Suppressor macrophage treated with lipopolysaccharide for 1 hour (primary cell): ENCODE measurements around the gene TENT4A.
"Not testable (repeated sequence)": the region's sequence is repeated elsewhere in the genome, so short reads cannot be mapped to it uniquely, and the experiment has no call there.

Experiments used
- DNase-seq, 3 donors: peaks; one replicate each; pipeline ENCODE4 v3.0.0-alpha.2; 2020 to 2022

Gene TENT4A

DNA sequence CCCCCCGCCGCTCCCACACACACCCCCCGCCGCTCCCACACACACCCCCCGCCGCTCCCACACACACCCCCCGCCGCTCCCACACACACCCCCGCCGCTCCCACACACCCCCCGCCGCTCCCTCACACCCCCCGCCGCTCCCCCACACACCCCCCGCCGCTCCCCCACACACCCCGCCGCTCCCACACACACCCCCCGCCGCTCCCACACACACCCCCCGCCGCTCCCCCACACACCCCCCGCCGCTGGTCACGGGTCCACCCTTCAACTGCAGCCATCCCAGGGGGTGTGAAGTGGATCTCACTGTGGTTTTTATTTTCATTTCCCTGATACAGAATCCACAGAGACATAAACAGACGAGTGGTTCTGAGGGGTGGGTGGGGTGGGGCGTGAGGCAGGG, 61.0 kb downstream of the TENT4A start:
- DNase-seq: not testable (repeated sequence)

DNA sequence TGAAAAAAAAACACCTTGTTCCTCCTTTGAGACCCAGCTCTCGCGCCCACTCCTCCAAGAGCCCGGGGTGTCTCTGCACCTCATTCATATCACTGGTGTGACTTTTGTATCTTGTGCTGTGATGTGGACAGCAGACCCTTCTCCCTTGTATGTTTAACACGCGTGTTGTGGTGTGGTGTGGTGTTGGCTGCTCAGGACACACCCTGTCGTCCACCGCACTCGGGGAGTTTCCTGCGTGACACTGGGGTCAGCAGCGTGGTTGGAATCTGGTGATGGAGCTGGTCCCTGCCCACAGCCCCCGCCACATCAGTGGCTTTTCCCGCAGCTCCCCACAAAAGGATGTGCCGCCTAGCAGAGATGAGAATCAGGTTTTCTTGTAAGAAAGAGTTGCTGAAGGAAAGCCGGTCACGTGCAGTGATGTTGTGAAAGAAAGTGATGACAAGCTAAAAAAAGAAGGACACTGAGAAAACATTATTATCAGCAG, 61.5 kb downstream of the TENT4A start:
- DNase-seq: peak; percentile 48 to 60 (median 51)

DNA sequence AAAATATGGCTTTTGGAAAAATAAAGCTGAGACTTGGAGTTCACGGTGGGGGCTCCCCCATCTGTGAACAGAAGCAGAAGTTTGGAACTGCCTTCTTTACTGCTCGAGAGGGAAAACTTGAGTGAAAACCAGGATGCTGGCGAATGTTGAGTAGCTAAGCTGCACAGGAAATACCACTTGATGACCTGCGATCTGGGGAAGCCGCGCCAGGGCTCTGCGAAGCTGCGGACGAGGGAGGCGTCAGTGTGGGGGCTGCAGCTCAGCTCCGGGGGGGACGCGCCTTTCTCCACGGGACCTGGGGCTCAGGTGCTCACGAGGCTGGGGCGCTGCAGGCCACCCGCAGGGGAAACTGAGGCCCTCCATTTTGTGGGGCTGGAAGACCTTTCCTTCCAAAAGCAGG, 62.3 kb downstream of the TENT4A start:
- peak; percentile 63 to 67 (median 66) for DNase-seq

DNA sequence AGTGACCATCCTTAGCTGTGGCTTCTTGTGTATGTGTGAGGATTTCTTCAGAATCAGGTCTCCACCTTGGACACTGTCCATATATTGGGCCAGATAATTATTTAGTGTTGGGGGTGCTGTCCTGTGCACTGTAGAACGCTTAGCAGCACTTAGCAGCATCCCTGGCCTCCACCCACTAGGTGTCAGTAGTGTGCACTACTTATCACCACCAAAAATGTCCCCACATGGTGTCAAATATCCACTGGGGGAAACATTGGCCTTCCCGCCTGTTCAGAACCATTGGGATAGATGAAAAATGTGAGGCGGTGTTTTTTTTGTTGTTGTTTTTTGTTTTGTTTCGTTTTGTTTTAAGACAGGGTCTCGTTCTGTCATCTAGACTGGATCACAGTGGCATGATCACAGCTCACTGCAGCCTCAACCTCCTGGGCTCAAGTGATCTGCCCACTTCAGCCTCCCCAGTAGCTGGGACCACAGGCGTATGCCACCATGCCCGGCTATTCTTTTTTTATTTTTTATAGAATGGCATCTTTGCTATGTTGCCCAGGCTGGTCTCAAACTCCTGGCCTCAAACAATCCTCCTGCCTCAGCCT, 67.7 kb downstream of the TENT4A start:
- peak; percentile 46 to 60 (median 47) for DNase-seq

- no peak for DNase-seq
Measured at GRCh38 chr5:6781716-6782115, 68.5 kb downstream of the TENT4A start.

GRCh38 chr5:6783787-6784186, 70.6 kb downstream of the TENT4A start:
- DNase-seq: peak in 1 of 3 donors; percentile 29

- DNase-seq: no peak
Measured at GRCh38 chr5:6784481-6784880, 71.2 kb downstream of the TENT4A start.

DNA sequence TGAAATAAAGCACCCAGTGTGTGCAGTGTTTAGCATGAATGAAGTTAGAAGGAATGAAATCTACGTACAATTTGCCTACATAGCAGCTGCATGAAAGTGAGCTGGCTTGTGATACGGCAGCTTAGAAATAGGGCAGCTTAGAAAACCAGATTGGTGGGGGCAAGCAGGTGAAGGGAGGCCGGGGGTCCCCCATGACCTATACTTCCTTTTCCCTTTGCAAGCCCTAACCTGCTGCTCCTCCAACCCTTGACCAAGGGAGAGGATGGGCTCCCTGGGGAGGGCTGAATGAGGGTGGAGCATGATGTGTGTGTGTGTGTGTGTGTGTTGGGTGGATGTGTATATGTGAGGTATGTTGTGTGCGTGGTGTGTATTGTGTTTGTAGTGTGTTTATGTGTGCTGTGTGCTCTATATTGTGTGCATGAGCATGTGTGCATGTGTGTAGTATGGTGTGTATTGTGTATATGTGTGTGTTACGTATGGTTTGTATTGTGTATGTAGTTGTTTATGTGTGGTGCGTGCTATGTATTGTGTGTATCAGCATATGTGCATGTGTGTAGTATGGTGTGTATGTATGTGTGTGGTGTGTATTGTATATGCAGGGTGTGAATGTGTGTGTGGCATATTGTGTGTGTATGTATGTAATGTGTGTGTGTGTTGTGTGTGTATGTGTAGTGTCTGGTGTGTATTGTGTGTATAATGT, 72.1 kb downstream of the TENT4A start:
- no peak for DNase-seq

DNA sequence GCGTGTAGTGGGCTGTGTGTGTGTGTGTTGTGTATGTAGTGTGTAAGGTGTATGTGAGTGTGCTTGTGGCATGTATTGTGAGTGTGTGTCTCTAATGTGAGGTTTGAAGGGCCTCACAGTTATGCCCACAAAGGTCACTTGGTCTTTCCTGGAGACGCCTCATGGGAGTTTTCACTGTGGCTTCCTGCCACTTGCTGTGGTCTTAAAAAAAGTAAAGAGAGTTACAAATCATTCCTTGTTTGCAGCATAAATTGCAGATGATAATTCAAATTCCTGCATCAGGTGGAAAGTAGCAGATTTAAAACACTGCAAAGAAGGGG, 72.6 kb downstream of the TENT4A start:
- no peak for DNase-seq

GRCh38 chr5:6786786-6787495, 73.7 kb downstream of the TENT4A start:
- peak; percentile 46 to 60 (median 57) for DNase-seq

DNA sequence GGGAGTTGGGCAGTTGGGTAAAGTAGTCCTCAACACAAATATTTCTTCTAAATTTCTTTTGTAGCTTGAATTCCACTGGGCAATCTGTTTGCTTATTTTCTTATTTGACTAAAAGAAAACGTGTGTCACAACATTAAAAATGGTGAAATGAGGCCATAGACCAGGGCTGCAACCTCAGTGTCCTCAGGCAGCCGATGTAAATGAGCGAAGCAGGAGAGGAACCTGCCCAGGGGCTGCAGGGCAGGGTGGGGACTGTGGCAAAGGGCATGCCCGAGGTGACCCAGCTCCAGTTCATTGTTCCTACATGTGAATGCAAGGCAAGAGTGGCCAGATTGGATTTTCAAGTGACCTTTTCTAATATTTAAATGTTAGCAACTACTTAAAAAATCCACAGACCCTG, 74.7 kb downstream of the TENT4A start:
- no peak for DNase-seq

- DNase-seq: no peak
Measured at GRCh38 chr5:6788439-6788838, 75.2 kb downstream of the TENT4A start.

DNA sequence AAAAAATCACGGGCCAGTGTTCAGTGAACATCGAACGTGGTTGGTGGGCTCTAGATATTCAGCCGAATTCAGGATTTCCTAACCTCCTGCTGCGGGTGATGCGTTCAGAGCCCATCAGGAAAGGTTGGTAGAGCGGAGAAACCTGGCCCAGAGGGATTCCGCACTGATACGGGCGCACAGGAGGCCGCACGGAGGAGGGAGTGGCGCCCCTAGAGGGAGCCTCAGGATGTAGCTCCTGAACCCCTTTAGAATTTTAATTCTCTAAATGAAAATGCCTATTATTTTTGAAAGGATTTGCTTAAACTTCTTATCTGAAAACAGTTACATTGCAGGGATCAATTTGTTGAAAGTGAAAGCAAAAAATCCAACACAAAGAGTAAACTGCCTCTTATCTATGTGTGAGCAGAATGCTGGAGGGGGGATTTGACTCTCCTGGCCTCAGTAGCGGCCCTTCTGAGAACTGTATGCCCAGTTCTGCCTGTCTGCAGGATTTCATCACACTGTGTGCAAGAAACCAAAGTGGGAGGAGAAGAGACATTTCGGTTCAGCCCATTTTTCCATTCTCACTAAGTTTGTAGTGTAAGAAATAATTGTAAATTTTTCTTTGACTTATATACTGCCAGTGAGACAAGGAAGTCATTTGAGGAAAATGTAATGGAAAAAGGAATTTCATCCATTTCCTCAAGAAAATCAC, 75.9 kb downstream of the TENT4A start:
- DNase-seq: peak in 1 of 3 donors; percentile 28

- DNase-seq: no peak
Measured at GRCh38 chr5:6790346-6790865, 77.2 kb downstream of the TENT4A start.

- no peak for DNase-seq
Measured at GRCh38 chr5:6791031-6791430, 77.8 kb downstream of the TENT4A start.

DNA sequence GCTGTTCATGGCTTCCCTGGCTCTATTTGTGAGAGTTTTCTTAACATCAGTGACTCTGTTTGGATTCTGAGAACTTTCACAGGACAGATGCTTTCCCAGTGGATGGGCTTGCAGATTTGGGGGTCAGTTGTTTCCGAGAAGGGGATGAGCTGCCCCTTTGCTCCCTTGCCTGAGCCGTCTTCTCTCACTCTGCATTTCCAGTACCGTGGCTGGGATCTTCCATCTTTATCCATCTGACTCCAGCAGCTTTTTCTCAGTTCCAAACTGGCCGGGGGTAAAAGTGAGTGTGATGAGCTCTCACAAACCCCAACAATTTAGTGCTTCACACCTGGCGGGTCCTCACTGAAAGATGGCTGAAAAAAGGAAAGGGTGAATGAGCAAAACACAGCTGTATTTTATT, 79.1 kb downstream of the TENT4A start:
- DNase-seq: no peak

DNA sequence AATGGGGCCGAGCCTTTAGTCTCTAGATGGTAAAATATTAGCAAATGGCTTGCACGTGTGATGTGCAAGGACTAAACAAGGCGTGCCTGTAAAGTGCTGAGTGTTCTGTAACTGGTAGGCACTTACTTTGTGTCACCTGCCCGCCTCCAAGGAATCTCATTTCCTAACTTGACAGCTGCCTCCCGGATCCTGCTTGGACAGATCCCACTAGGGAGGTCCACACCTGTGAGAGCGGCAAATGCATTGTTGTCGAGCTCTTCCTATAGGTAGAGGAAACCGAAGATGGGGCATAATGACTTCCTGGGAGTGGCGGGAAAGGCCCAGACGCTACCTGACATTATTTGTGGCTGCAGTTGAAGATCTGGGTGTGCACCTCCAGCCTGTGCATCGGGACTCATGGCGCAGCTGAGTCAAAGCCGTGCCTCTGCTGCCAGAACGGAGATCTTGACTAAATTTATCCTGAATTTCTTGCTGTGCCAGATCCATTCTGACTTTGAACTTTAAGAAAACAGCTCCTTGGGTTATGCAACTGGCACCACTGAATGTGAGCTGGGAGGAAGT, 79.8 kb downstream of the TENT4A start:
- DNase-seq: no peak

- DNase-seq: no peak
Measured at GRCh38 chr5:6801236-6801635, 88.0 kb downstream of the TENT4A start.

DNA sequence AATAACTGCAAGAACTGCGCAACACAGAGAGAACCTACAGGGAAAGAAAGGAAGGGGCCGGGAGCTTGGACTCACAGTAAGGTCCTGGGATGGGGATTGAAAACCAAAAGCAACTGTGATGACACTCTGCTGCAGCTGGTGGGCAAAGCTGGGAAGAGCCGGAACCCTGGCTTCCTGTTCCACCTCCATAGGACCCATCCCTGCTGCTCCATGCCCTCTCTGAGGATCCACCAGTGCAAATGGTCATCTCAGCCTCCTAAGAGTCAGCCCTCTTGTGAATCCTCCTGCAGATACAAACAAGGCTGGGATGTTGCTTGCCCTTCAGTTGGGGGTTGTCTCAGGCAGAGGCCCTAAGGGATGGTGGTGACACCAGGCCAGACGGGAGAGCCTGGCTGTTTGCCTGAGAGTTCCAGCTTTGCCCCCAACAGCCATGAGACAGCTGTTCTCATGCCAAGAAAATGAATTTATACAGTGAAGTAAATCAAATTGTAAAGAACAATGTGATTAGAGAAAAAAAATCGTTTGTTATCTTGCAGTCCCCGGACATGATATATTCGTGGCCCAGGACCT, 90.8 kb downstream of the TENT4A start:
- no peak for DNase-seq

DNA sequence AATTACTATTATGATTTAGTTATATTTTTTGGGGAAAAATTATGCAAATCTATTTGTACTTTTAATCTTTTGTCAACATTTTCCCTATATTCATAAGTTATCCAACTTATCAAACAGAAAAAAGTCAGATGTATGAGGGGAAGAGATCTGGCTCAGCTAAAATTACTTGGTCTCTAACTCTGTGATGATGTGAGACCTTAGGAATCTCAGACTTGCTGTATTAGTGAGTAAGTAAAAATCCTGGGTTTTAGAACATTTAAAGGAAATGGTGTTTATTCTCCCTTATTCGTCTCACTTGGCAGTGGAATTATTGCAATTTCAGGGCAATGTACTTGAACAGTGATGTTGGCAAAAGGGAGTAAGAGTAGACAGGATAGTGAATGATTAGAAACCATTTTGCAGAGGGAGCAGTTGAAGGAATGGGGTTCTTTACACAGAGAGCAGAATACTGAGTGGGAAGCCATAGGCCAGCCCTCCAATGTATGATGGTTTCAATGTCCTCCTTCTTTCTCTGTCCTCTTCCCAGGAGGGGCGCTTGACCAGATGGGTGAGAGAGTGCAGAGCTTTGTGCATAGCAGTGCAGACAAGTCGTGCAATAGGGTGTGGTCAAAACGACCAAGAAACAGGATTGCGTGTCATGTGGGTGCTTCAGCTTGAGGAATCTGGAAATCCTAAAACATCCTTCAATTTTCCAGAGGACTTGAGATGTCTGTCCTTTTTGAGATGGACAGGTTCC, 91.7 kb downstream of the TENT4A start:
- no peak for DNase-seq

GRCh38 chr5:6805841-6806240, 92.6 kb downstream of the TENT4A start:
- DNase-seq: no peak
